Measurements from ENCODE around the gene PABPC3.
A peak's percentile ranks its signal among the peaks of the same experiment; 100 is the strongest.

Gene PABPC3

GRCh38 chr13:25112695-25113255 is 16.8 kb downstream of the PABPC3 start:
- FAIRE-seq, result no peak

- FAIRE-seq, result peak; percentile 53
Measured at GRCh38 chr13:25114220-25114619, 18.3 kb downstream of the PABPC3 start.

- FAIRE-seq, result no peak
Measured at GRCh38 chr13:25116044-25116443, 20.1 kb downstream of the PABPC3 start.

- no peak for FAIRE-seq
Measured at GRCh38 chr13:25117312-25117711, 21.4 kb downstream of the PABPC3 start.

GRCh38 chr13:25118378-25118905 is 22.5 kb downstream of the PABPC3 start:
- no peak for FAIRE-seq

- FAIRE-seq, result no peak
Measured at GRCh38 chr13:25130944-25131343, 35.0 kb downstream of the PABPC3 start.

GRCh38 chr13:25131881-25132420 is 36.0 kb downstream of the PABPC3 start:
- no peak for FAIRE-seq

- FAIRE-seq, result no peak
Measured at GRCh38 chr13:25132751-25133390, 36.9 kb downstream of the PABPC3 start.

GRCh38 chr13:25135896-25136295 is 40.0 kb downstream of the PABPC3 start:
- FAIRE-seq, result no peak

- FAIRE-seq, result no peak
Measured at GRCh38 chr13:25136880-25137787, 41.2 kb downstream of the PABPC3 start.

GRCh38 chr13:25137788-25138115 is 41.8 kb downstream of the PABPC3 start:
- FAIRE-seq, result no peak

GRCh38 chr13:25141042-25141441 is 45.1 kb downstream of the PABPC3 start:
- no peak for FAIRE-seq

- FAIRE-seq, result no peak
Measured at GRCh38 chr13:25143706-25144105, 47.8 kb downstream of the PABPC3 start.

GRCh38 chr13:25147638-25148401 is 51.9 kb downstream of the PABPC3 start:
- no peak for FAIRE-seq

GRCh38 chr13:25148402-25148771 is 52.5 kb downstream of the PABPC3 start:
- FAIRE-seq, result no peak
